ENCODE measurements around the gene CFAP54. TPM values are rescaled to one million over a fixed set of nuclear protein-coding genes. Genes with fewer than 3 reads are reported as not detected.

The CFAP54 gene
- total RNA-seq, 2 donors from 2014 or later, result 0.24 to 0.67 TPM

GRCh38 chr12:96912943-96913342, 423.6 kb downstream of the CFAP54 start:
- Mint-ChIP-seq H3K27ac (no peak overlapping the region), H3K9me3 (peaks cover 0 to 4% of the 10 kb centered on the region in 2 donors), H3K4me1 (ENCODE audit: low read depth) (peaks cover 36% of the 10 kb centered on the region), H3K4me3 (no peak overlapping the region), H3K27me3 (ENCODE audit: low read depth) (no peaks in the 10 kb centered on the region), H3K36me3 (ENCODE audit: insufficient read depth in 2 of 2) (peaks cover 7 to 12% of the 10 kb centered on the region in 2 donors)
- ATAC-seq (replicated peaks in 1 of 2) (no peak), DNase-seq (no peak)

GRCh38 chr12:96919510-96920210, 430.3 kb downstream of the CFAP54 start:
- Mint-ChIP-seq H3K27me3 (ENCODE audit: low read depth) (no peaks in the 10 kb centered on the region), H3K36me3 (ENCODE audit: insufficient read depth in 2 of 2) (peaks cover 11 to 24% of the 10 kb centered on the region in 2 donors), H3K4me3 (no peak overlapping the region), H3K9me3 (peaks cover 0 to 4% of the 10 kb centered on the region in 2 donors), H3K27ac (no peak overlapping the region), H3K4me1 (ENCODE audit: low read depth) (peaks cover 6% of the 10 kb centered on the region)
- ATAC-seq (replicated peaks in 1 of 2) (no peak), DNase-seq (no peak)

Other genes starting within 250 kb of the CFAP54 start
- 10 to 100 TPM; 54.4 to 61.9 TPM for gene CDK17, start 89.1 kb upstream of the CFAP54 start, total RNA-seq